Left renal cortex interstitium (tissue), 4 donors: Measurements from ENCODE around the gene MSH4. TPM values are rescaled to one million over a fixed set of nuclear protein-coding genes. Genes with fewer than 3 reads are reported as not detected.
A peak's percentile ranks its signal among the peaks of the same experiment; 100 is the strongest.
"Not testable (repeated sequence)": the region's sequence is repeated elsewhere in the genome, so short reads cannot be mapped to it uniquely, and the experiment has no call there.

Experiments
- DNase-seq, 4 donors: peaks; one replicate each; pipeline ENCODE4 v3.0.0-alpha.2; 2013; ENCODE audit warnings: low read depth in 4 of 4, low spot score in 2 of 4, missing footprints in 1 of 4
- polyA plus RNA-seq, 4 donors: library from polyadenylated mRNA; unstranded; fragments of 120-200 nt; gene quantifications; one replicate each; pipeline ENCODE4 v1.2.1, GENCODE V29; 2013; ENCODE audit not compliant: insufficient read length in 4 of 4

Gene MSH4
- polyA plus RNA-seq, 4 donors = 0.21 to 1.1 (median 0.41) TPM

DNA sequence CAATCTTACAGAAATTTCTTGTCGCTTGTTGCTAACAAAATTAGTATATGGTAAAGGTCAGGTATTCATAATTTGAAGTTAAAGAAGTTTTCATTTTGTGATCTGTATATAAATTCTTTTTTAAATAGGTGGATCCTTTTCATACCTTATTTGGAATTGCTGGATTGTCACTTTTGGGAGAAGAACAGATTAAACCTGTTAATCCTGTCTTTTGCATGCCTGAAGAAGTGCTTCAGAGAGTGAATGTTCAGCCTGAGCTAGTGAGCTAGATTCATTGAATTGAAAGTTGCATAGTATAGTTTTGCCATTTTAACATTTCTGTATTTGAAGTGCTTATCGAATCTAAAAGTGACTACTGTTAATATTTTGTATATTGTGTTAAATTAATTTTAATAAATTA is 2.3 kb upstream of the MSH4 start:
- DNase-seq = no peak

DNA sequence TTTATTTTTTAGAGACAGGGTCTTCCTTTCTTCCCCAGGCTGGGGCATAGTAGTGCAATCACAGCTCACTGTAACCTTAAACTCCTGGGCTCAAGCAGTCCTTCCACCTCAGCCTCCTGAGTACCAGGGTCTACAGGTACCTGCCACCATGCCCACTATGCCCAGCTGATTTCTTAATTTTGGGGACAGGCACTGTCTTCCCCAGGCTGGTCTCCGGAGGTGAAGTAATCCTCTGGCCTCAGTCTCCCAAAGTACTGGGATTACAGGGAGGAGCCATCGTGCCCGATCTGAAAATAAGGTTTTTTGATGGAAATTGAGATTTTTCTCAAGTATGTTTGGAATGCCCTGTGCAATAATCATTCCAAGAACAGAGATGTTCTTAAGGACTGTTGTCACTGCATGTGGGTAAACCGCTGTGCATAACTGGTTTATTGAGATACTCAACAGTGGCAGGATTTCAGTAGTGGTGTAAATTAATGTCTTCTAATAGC is 934 bp upstream of the MSH4 start:
- DNase-seq = no peak

DNA sequence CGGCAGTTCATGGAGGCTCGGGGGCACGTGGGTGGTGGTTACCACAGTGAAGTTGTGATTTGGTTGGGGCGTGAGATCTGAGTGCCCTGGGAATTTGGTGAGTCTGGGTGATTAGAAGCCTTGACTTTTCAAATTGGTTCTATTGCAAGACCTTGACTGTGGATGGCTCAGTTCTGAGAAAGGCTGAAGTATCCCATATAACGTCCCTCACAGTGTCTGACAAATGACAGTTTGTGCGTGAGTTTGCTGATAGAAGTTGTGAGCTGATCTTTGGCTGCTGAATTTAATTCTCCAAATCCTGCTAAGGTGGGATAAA is 549 bp downstream of the MSH4 start:
- no peak for DNase-seq

DNA sequence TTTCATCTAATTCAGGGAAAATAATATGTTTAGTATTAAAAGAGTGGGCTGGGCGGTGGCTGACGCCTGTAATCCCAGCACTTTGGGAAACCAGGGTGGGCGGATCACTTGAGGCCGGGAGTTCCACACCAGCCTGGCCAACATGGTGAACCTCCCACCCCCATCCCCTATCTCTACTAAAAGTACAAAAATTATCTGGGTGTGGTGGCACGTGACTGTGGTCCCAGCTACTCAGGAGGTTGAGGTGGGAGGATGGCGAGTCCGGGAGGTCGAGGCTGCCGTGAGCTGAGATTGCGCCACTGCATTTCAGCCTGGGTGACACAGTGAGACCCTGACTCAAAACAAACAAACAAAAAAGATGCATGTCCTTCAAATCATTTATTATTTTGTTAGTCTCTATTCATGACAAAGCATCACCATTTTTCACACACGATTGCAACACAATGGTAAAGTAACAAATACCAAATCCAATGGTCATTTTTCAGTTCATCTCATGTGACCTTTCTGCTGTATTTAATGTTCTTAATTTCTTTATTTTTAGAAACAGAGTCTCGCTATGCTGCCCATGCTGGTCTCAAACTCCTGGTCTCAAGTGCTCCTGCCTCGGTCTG is 1.0 kb downstream of the MSH4 start:
- no peak for DNase-seq

DNA sequence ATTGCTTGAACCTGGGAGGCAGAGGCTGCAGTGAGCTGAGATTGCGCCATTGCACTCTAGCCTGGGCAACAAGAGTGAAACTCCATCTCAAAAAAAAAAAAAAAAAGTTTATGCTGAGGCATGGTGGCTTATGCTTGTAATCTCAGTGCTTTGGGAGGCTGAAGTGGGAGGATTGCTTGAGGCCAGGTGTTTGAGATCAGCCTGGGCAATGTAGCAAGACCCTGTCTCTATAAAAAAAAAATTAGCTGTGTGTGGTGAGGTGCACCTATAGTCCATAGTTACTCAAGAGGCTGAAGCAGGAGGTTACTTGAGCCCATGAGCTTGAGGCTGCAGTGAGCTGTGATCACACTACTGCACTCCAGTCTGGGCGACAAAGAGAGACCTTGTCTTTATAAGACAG is 4.8 kb downstream of the MSH4 start:
- DNase-seq = not testable (repeated sequence)

DNA sequence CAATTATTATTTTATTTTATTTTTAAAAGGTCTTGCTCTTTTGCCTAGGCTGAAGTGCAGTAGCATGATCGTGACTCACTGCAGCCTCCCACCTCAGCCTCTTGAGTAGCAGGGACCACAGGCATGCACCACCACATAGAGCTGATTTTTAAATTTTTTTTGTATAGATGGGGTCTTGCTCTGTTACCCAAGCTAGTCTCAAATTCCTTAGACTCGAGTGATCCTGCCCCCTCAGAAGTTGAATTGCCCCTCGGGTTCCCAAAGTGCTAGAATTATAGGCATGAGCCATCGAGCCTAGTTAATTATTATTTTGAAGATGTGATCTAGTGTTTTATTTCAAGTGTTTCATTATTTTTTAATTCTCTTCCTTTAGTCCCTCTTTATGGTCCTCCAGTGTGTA is 12.2 kb downstream of the MSH4 start:
- no peak for DNase-seq

DNA sequence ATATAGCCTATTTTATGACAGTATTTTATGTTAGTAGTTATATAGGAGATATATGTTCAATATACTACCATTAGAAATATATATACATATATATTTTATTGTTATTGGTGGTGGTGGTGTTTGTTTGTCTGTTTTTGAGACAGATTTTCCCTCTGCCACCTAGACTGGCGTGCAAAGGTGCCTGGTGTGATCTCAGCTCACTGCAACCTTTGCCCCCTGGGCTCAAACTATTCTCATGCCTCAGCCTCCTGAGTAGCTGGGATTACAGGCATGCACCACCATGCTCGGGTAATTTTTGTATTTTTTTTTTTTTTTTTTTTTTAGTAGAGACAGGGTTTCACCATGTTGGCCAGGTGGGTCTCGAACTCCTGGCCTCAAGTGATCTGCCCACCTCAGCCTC is 13.4 kb downstream of the MSH4 start:
- DNase-seq = not testable (repeated sequence)

DNA sequence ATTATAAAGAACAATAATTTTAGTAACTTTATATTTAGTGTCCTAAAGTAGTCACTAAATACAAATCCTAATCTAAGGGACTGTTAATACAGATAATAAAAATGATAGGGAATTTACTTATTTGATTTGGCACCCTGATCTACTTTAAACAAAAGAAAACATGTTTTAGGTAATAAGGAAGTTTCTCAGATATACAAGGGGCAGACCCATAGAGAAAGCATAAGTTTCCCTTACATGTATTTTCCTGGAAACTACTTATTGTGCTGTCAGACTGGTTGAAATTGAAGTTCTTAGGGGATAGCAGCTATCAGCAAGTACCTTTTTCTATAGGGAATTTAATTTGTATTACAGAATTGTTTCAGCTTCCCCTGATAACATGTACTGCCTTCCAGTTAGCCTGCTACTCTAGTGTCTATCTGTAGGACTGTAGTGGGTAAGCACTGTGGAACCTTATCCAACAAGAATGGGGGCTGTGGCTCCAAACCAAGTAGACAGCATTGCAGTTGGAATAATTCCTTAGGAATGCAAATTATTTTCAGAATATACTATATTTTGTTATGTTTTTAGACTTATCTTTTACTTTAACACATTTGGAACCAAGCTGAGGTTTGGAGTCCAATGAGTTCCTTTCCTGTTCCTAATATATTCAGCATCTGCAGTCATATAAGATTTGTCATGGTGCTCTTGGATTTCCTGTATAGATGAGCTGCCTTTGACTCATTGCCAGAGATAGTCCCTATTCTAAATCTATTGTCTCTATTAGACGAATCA is 14.7 kb downstream of the MSH4 start:
- DNase-seq = no peak

DNA sequence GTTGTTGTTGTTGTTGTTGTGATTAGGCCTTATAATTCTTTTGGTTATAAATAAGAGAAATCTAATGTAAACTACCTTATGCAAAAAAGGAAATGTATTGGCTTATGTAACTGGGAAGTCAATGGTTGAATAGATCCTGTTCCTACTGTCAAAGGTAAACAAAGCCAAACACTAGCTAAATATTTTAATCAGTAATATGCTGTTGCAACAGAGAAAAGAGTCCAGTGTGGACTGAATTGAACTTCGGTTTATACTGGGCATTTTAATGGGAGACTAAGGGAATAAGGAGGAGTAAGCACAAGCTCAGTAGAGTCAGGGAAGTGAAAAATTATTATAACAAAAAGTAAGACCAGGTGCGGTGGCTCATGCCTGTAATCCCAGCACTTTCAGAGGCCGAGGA is 15.4 kb downstream of the MSH4 start:
- no peak for DNase-seq

DNA sequence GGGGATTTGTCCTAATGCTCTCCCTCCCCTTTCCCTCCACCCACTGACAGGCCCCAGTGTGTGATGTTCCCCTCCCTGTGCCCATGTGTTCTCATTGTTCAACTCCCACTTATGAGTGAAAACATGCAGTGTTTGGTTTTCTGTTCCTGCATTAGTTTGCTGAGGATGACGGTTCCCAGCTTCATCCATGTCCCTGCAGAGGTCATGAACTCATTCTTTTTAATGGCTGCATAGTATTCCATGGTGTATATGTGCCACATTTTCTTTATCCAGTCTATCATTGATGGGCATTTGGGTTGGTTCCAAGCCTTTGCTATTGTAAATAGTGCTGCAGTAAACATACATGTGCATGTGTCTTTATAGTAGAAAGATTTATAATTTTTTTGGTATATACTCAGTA is 26.9 kb downstream of the MSH4 start:
- DNase-seq = not testable (repeated sequence)

DNA sequence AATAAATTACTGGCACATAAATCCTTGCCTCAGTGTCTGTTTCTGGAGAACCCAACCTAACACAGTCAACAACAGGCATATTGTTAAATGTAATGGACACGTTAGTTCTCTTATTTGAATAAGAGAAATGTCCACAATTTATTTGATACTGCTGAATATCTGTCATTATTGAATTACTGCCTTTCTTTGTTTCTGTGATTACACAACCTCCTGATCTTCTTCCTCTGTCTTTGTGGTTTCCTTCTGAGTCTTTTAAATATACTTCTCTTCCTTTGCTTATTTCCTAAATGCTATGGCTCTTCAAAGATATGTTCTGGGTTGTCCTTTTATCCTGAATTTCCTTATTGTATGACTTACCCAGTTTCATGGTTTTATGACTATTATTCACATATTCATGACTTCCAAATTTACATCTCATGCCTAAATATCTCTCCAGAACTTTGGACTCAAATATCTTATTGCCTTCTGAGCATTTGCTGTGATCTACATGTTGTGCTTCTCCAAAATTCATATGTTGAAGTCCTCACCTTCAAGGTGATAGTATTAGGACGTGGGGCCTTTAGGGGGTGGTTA is 39.9 kb downstream of the MSH4 start:
- DNase-seq = no peak

DNA sequence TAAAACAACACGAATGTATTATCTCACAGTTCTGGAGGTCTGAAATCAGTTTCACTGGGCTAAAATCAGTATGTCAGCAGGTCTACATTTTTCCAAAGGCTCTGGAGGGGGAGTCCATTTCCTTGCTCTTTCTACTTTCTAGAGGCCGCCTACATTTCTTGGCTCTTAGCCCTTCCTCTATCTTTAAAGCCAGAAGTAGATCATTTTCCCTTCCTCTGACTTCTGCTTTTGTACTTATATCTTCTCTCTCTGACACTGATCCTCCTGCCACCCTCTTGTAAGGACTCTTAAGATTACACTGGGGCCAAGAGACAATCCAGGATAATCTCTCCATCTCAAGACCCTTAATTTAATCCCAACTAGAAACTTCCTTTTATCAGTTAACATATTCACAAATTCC is 41.4 kb downstream of the MSH4 start:
- no peak for DNase-seq

DNA sequence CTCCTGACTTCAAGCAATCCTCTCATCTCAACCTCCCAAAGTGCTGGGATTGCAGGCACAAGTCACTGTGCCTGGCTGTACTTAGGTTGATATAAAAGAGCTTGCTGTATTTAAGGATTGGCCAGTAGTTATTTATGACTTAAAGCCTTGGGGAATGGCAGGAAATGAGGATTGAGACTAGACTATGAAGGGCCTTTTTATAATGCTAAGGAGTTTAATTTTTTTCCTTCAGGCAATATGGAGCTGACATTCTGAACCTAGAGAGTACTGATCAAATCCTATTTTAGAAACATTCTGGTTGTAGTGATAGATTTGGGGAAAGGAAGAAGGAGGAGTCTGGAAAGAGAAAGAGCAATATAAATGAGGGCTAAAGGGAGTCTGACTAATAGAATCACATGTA is 44.7 kb downstream of the MSH4 start:
- DNase-seq = no peak

DNA sequence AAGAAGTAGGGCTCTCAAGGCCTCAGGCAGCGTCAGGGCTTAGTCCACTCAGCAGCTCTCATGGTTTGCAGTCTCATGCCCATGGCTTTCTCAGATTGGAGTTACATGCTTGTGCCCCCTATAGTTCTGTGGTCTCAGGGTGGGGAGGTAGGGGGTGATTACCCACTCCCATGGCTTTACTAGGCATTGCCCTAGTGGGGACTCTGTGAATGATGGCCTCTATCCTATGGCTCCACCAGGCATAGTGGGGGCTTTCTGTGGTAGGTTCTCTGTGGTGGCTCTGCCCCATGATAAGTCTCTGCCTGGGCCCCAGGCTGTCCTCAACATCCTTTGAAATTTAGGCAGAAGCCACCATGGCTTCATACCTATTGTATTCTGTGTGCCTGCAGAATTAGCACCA is 48.9 kb downstream of the MSH4 start:
- no peak for DNase-seq

DNA sequence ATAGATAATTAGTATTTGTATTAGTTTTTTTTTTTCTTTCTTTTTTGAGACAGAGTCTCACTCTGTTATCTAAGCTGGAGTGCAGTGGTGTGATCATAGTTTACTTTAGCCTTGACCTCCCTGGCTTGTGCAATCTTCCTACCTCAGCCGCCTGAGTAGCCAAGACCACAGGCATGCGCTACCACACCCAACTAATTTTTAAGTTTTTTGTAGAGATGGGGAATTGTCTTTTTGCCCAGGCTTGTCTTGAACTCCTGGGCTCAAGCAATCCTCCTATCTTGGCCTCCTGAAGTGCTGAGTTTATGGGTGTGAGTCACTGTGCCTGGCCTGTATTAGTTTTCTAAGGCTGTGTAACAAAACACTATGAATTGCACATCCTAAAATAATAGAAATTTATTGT is 58.3 kb downstream of the MSH4 start:
- no peak for DNase-seq

DNA sequence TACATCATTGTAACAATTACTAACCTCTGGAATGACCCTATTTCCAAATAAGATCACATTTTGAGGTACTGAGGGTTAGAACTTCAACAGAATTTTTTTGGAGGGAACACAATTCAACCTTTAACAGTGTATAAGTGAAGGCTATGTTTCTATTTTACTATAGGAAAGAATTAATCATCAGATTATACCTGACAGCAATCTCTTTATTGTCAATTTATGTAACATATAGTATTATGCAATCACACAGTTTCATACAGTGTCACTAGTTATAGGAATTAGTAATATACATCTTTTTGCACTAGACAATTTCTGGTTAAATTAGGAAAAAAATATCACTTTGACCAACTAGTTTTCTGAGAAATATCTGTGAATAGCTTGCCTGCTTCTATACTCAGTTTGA is 59.1 kb downstream of the MSH4 start:
- DNase-seq = no peak

DNA sequence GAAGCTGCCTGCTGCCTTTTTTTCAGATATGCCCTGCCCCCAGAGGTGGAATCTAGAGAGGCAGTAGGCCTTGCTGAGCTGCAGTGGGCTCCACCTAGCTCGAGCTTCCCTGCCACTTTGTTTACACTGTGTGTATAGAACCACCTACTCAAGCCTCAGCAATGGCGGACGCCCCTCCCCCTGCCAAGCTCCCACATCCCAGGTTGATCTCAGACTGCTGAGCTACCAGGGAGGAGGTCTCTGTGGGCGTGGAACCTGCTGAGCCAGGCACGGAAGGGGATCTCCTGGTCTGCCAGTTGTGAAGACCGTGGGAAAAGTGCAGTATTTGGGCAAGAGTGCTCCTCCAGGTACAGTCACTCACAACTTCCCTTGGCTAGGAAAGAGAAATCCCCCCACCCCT is 65.1 kb downstream of the MSH4 start:
- no peak for DNase-seq

DNA sequence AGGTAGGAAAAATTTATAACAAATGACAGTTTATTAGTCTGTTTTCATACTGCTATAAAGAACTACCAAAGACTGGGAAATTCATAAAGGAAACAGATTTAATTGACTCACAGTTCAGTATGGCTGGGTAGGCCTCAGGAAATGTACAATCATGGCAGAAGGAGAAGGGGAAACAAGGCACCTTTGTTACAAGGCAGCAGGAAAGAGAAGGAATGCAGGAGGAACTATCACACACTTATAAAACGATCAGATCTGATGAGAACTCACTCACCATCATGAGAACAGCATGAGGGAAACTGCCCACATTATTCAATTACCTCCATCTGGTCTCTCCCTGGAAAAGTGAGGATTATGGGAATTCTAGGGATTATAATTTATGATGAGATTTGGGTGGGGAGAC is 74.3 kb downstream of the MSH4 start:
- no peak for DNase-seq

DNA sequence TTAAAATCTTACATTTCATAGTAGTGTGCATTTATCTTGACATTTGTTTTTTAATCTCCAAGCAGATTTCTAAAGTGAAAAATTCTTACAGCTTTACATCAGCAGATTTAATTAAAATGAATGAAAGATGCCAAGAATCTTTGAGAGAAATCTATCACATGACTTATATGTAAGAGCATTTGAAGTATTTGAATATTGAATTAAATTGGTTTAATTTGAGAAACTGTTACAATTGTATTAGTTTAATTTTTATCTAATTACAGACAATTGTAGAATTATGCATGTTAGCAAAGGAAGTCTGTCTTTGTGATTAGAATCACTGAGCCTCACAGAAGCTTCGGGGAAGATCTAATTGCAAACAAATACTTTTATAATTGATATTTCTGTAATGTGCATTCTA is 83.3 kb downstream of the MSH4 start:
- DNase-seq = no peak

DNA sequence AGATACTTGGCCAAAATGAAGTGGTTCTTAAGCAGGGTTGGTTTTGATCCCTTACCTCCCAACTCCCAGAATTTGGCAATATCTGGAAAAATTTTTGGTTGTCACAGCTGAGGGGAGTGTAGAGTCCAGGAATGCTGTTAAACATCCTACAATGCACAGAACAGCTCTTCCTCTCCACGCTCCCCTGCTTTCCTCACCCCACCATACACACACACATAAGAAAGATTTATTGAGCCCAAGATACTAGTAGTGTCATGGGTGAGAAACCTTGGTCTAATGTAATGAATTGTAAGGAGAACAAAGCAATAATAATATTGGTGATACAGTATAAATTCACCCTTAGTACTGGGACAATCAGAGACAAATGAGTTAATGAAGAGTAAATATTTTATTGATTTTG is 87.8 kb downstream of the MSH4 start:
- no peak for DNase-seq

DNA sequence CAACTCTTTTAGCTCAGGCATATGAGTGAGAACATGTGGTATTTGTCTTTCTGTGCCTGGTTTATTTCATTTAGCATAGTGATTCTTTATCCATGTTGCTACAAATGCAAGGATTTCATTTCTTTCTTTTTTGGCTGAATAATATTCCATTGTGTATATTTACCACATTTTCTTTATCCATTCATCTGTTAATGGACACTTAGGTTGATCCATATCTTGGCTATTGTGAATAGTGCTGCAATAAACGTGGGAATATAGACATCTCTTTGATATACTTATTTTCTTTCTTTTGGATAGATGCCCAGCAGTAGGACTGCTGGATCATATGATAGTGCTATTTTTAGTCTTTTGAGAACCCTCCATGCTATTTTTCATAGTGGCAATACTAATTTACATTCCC is 104.7 kb downstream of the MSH4 start:
- DNase-seq = no peak

DNA sequence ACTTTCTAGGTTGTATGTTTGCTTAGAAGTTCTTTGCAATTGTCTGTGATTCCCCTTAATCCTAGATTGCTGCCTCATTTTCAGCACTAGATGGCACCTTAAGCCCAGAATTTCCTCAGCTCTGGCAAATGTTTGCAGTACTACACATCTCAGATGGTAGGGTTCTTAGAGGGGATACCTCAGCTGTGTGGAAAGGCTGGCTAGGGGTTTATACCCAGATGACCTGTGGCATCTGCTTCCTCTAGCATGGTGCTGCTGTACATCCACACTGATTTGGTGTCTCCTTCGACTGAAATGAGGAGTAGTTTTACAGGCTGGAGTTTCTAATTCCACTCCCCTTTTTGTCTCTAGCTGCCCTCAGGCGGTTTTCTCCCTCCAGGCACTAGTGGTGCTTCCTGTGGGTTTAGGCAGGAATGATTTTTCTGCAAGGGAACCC is 112.1 kb downstream of the MSH4 start:
- peak in 2 of 4 donors; percentile 13 to 15 for DNase-seq
